Gastrocnemius medialis (tissue), 4 donors: ENCODE data around the gene SLC7A6. TPM values are rescaled to one million over a fixed set of nuclear protein-coding genes. Genes with fewer than 3 reads are reported as not detected.
A peak's percentile ranks its signal among the peaks of the same experiment; 100 is the strongest.

Experiments
- ATAC-seq, 2 donors: fragments of 150-250 bp; one replicate each; pipeline ENCODE4 v1.9.1; 2016
- DNase-seq, 2 donors: peaks; one replicate each; pipeline ENCODE4 v3.0.0-alpha.2; 2019
- H3K27ac ChIP-seq, 4 donors: fragments of 200-600 bp; sonication (generic); 1 replicate in 1 of 4; 2 replicates in 3 of 4; pipeline ENCODE4 v1.5.1; 2016 to 2018; ENCODE audit warnings: mild to moderate bottlenecking in 2 of 4, moderate library complexity in 1 of 4
- H3K27me3 ChIP-seq, 3 donors: fragments of 200-600 bp; sonication (generic) in 2 of 3; 1 replicate in 1 of 3; 2 replicates in 2 of 3; pipeline versions ENCODE4 v1.5.1 to v1.6.0; 2016 to 2019; ENCODE audit warnings: mild to moderate bottlenecking in 1 of 3, moderate library complexity in 1 of 3
- H3K36me3 ChIP-seq, 2 donors: fragments of 200-600 bp; sonication (generic) in 1 of 2; one replicate each; pipeline ENCODE4 v1.5.1; 2017 to 2018
- H3K4me1 ChIP-seq, 2 donors: fragments of 200-600 bp; sonication (generic) in 1 of 2; one replicate each; pipeline ENCODE4 v1.5.1; 2016 to 2017; ENCODE audit warnings: mild to moderate bottlenecking in 2 of 2
- H3K4me3 ChIP-seq, 4 donors: fragments of 200-600 bp; sonication (generic) in 3 of 4; 1 replicate in 1 of 4; 2 replicates in 3 of 4; pipeline ENCODE4 v1.5.1; 2016 to 2019; ENCODE audit warnings: mild to moderate bottlenecking in 2 of 4
- H3K9me3 ChIP-seq, 3 donors: fragments of 200-600 bp; sonication (generic) in 2 of 3; 1 replicate in 1 of 3; 2 replicates in 2 of 3; pipeline ENCODE4 v1.5.1; 2016 to 2019
- POLR2A ChIP-seq, 2 donors: fragments of 450-650 bp; IDR thresholded peaks; one replicate each; pipeline ENCODE4 v1.6.1; 2017; ENCODE audit warnings: antibody characterized with exemption in 2 of 2, mild to moderate bottlenecking in 2 of 2, moderate library complexity in 2 of 2
- in situ Hi-C, 4 donors: fragments of 200-750 bp; cut with MboI; loops; one replicate each; pipeline versions ENCODE4 v1.15.0 to v1.8.0; 2017; ENCODE audit warnings: low sequenced_read_pairs in 4 of 4
- intact Hi-C: fragments of 100-400 bp; cut with DNase I; formaldehyde crosslinking; loops from one replicate; pipeline ENCODE4 v1.15.1; 2023; ENCODE audit warnings: low total_unique reads
- total RNA-seq, 4 donors: library from RNA; depleted of rRNA; stranded (reverse); fragments of >200 nt; gene quantifications; one replicate each; pipeline versions ENCODE4 v1.1.0 to v1.2.3, GENCODE V29; 2016
- TF ChIP-seq, protein P1 (sequence below), 5 experiments: fragments of 450-650 bp in 3 of 5; fragments of 200-600 bp in 2 of 5; sonication (generic) in 2 of 5; IDR thresholded peaks in 4 of 5; conservative IDR thresholded peaks in 1 of 5; 1 replicate in 4 of 5; 2 replicates in 1 of 5; pipeline ENCODE4 v1.5.1; 2016 to 2019; ENCODE audit warnings: antibody characterized with exemption in 5 of 5, mild to moderate bottlenecking in 3 of 5, moderate library complexity in 3 of 5

The SLC7A6 gene
- total RNA-seq, 4 donors from 2014 or later: 97.3 to 205 (median 117) TPM

DNA sequence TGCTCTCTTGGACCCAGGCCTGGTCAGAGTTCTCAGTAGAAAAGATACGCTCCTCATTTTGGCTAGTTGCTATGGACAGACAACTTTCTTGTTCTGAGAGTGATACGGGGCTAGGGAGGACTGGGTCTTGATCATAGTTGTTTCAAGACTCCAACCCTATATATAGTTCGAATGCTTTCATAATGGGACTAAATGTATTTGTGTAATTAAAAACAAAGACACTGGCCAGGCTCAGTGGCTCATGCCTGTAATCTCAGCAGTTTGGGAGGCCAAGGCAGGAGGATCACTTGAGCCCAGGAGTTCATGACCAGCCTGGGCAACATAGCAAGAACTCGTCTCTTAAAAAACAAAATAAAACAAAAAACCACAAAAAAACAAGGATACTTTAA lies 17.7 kb downstream of the SLC7A6 start:
- Histone ChIP-seq H3K27ac (peak overlapping the region; percentile 86 to 99 (median 95)), H3K9me3 (no peaks in the 10 kb centered on the region), H3K27me3 (no peaks in the 10 kb centered on the region), H3K4me1 (peaks cover 80 to 89% of the 10 kb centered on the region in 2 donors), H3K4me3 (no peak overlapping the region), H3K36me3 (peaks cover 0 to 27% of the 10 kb centered on the region in 2 donors)
- in situ Hi-C loops: no loop called here
- TF ChIP-seq, protein P1, sequence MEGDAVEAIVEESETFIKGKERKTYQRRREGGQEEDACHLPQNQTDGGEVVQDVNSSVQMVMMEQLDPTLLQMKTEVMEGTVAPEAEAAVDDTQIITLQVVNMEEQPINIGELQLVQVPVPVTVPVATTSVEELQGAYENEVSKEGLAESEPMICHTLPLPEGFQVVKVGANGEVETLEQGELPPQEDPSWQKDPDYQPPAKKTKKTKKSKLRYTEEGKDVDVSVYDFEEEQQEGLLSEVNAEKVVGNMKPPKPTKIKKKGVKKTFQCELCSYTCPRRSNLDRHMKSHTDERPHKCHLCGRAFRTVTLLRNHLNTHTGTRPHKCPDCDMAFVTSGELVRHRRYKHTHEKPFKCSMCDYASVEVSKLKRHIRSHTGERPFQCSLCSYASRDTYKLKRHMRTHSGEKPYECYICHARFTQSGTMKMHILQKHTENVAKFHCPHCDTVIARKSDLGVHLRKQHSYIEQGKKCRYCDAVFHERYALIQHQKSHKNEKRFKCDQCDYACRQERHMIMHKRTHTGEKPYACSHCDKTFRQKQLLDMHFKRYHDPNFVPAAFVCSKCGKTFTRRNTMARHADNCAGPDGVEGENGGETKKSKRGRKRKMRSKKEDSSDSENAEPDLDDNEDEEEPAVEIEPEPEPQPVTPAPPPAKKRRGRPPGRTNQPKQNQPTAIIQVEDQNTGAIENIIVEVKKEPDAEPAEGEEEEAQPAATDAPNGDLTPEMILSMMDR (IDR thresholded peaks at IDR 0.05 in 4 of 5, conservative IDR thresholded peaks at IDR 0.05 in 1 of 5): no peak
- peak in 1 of 2 donors; percentile 10 for TF ChIP-seq POLR2A (IDR thresholded peaks at IDR 0.05)
- intact Hi-C loops: loop anchor here (2.0 kb wide), 1 partner anchor 17 kb away; the partner anchor contains the start of gene SLC7A6
- DNase-seq (no peak), ATAC-seq (peak in 1 of 2 donors; percentile 6)

DNA sequence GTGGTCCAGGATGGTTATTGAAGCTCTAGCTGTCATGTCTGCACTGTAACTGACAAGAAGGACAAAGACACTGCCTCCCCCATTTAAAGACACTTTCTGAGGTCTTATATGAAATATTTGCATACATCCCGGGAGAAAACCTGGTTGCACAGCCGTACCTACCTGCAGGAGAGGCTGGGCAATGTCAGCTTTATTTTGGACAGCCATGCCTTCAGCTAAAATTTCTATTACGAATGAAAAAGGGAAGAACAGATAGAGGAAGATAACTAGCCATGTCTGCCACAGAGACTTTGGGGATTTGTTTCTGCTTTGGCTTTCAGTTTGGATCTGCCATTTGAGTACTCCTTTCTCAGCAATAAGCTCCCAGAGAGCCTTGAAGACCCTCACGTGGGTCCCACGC lies 19.0 kb downstream of the SLC7A6 start:
- no peak for TF ChIP-seq POLR2A (IDR thresholded peaks at IDR 0.05)
- TF ChIP-seq, protein P1 (IDR thresholded peaks at IDR 0.05 in 4 of 5, conservative IDR thresholded peaks at IDR 0.05 in 1 of 5): no peak
- intact Hi-C loops: loop anchor here (2.0 kb wide), 1 partner anchor 19 kb away; the partner anchor contains the start of gene SLC7A6

DNA sequence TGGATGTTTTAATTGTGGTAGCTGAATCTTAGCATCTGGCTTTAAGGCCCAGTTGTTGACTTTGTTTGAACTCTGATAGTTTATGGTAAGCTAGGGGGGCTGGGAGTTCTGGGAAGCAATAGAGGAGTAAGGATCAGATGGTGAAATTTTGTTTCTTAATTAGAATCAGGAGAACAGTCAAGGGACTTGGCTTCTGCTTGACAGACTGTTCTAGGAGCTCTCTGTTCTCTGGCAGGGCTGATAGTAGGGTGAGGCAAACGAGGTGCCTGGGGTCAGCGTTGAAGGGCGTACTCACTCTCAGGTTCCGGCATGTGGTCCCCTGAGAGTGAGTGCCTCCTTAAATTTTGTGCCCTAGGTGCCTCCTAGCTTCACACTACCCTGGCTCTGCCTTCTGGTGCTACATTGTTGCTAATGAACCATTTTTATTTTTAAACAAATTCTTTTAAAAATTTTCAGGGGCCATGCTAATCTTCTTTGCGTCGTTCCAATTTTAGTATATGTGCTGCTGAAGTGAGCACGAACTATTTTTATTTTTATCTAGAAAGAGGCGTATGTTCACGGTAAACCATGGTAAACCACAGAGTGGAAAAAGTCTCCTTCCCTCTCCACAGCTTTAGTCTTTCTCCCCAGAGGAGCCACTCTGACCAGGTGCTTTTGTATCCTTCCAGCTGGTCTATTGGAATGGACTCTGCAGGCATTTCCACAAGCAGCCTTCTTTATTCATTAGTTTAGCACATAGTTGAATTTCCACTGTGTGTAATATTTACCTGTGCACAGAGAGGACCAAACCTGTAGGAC lies 19.7 kb downstream of the SLC7A6 start:
- Histone ChIP-seq H3K9me3 (no peaks in the 10 kb centered on the region), H3K4me3 (peak overlapping the region; percentile 11 to 40 (median 24)), H3K4me1 (peaks cover 95 to 96% of the 10 kb centered on the region in 2 donors), H3K36me3 (peaks cover 0 to 24% of the 10 kb centered on the region in 2 donors), H3K27me3 (no peaks in the 10 kb centered on the region), H3K27ac (peak overlapping the region; percentile 86 to 99 (median 95))
- in situ Hi-C loops (no loop called here), intact Hi-C loops (loop anchor here (2.0 kb wide), 1 partner anchor 19 kb away; the partner anchor contains the start of gene SLC7A6)
- DNase-seq (peak; percentile 95 to 97), ATAC-seq (peak; percentile 66 to 78)
- peak; percentile 51 to 86 for TF ChIP-seq POLR2A (IDR thresholded peaks at IDR 0.05)
- TF ChIP-seq, protein P1 (IDR thresholded peaks at IDR 0.05 in 4 of 5, conservative IDR thresholded peaks at IDR 0.05 in 1 of 5): peak in 1 of 5 experiments; percentile 16

More for the DNA sequence above, 19.0 kb downstream of the SLC7A6 start:
- Histone ChIP-seq H3K4me1 (peaks cover 89 to 90% of the 10 kb centered on the region in 2 donors), H3K4me3 (peak overlapping the region in 2 of 4 donors; percentile 16 to 28), H3K36me3 (peaks cover 0 to 23% of the 10 kb centered on the region in 2 donors), H3K9me3 (no peaks in the 10 kb centered on the region), H3K27me3 (no peaks in the 10 kb centered on the region), H3K27ac (peak overlapping the region; percentile 86 to 99 (median 95))
- in situ Hi-C loops: no loop called here
- DNase-seq: no peak
- ATAC-seq: no peak

- H3K4me1 ChIP-seq: peaks cover 91 to 93% of the 10 kb centered on the region in 2 donors
- no peak for ATAC-seq
- intact Hi-C loops: no loop called here
- H3K27me3 ChIP-seq: no peaks in the 10 kb centered on the region
- H3K36me3 ChIP-seq: peaks cover 0 to 33% of the 10 kb centered on the region in 2 donors
- in situ Hi-C loops: no loop called here
- TF ChIP-seq, protein P1 (IDR thresholded peaks at IDR 0.05 in 4 of 5, conservative IDR thresholded peaks at IDR 0.05 in 1 of 5): no peak
- no peak for TF ChIP-seq POLR2A (IDR thresholded peaks at IDR 0.05)
- peak overlapping the region; percentile 86 to 99 (median 95) for H3K27ac ChIP-seq
- H3K9me3 ChIP-seq: no peaks in the 10 kb centered on the region
- DNase-seq: no peak
- H3K4me3 ChIP-seq: peak overlapping the region in 2 of 4 donors; percentile 7 to 40
These were observed 20.5 kb downstream of the SLC7A6 start for GRCh38 chr16:68284847-68285246.
